ENCODE measurements around the gene FCHO2. TPM values are rescaled to one million over a fixed set of nuclear protein-coding genes. Genes with fewer than 3 reads are reported as not detected.

The FCHO2 gene
- total and polyA plus RNA-seq, 2 of the 4 experiments (the other 2 are of a cell fraction) = 6.1 to 23.5 TPM

GRCh38 chr5:73097740-73098139 is 141.9 kb downstream of the FCHO2 start:
- no CpG with 5 or more reads among the region's 2 CpGs for WGBS, 2 experiments (ENCODE audit: extremely low coverage in 2 of 2, insufficient read length in 1 of 2)
- dilution Hi-C loops (cut with HindIII; ENCODE audit: low sequenced_read_pairs, unreplicated experiment) = no loop called here
- intact Hi-C loops (cut with micrococcal nuclease) = no loop called here

More at GRCh38 chr5:73097740-73098139, 141.9 kb downstream of the FCHO2 start:
- H3K4me1 ChIP-seq (ENCODE audit: control insufficient read depth, insufficient read depth, low read length) = peaks cover 1% of the 10 kb centered on the region; the same call in 1 of the 2 replicates
- H2BK15ac ChIP-seq (ENCODE audit: low read depth, low read length) = no peak overlapping the region
- in situ Hi-C loops (cut with MboI; ENCODE audit: low sequenced_read_pairs) = no loop called here
- POLR2A ChIA-PET (ENCODE audit: unreplicated experiment) = no interaction called here
- H2AK5ac ChIP-seq (ENCODE audit: low read depth, low read length) = no peak overlapping the region
- no peaks in the 10 kb centered on the region; the same call in 1 of the 2 replicates for H3K36me3 ChIP-seq (ENCODE audit: control insufficient read depth, insufficient read depth, low read length)
- TF ChIP-seq BHLHE40 (IDR thresholded peaks at IDR 0.05; ENCODE audit: low read depth, low read length) = no peak
- no peak for TF ChIP-seq ELK1 (IDR thresholded peaks at IDR 0.05; ENCODE audit: borderline replicate concordance, low read depth, low read length)
- no peak for TF ChIP-seq MAFK (IDR thresholded peaks at IDR 0.05; ENCODE audit: low read depth, low read length)
- TF ChIP-seq SMC3 (IDR thresholded peaks at IDR 0.05; ENCODE audit: low read depth, low read length) = no peak
- H3K9me1 ChIP-seq (ENCODE audit: insufficient read depth, low read length) = no peaks in the 10 kb centered on the region
- H4K8ac ChIP-seq (ENCODE audit: low read depth in 2 of 2, low read length in 2 of 2) = no peak overlapping the region
- no peak overlapping the region for H3K4ac ChIP-seq (ENCODE audit: low read depth, low read length)
- H2BK5ac ChIP-seq (ENCODE audit: low read depth, low read length, poor library complexity, severe bottlenecking) = no peak overlapping the region
- H4K20me1 ChIP-seq (ENCODE audit: insufficient read depth, low read length) = no peaks in the 10 kb centered on the region
- H3K4me2 ChIP-seq (ENCODE audit: low read depth, low read length) = no peak overlapping the region
- no peak overlapping the region for H2BK120ac ChIP-seq (ENCODE audit: low read depth, low read length)
- H3K56ac ChIP-seq (ENCODE audit: extremely low read depth, insufficient read depth, low read length) = no peak overlapping the region
- no peak for ATAC-seq (ENCODE audit: low read depth)
- no peak overlapping the region for H3K14ac ChIP-seq (replicated peaks; ENCODE audit: low read depth, low read length)
- H3K27me3 ChIP-seq (ENCODE audit: control insufficient read depth, insufficient read depth, low read length) = no peaks in the 10 kb centered on the region
- no peak overlapping the region for H3K23ac ChIP-seq (ENCODE audit: low read depth, low read length)
- CTCF ChIA-PET = no interaction called here
- no peak overlapping the region for H2BK20ac ChIP-seq (ENCODE audit: low read depth, low read length)
- no peak overlapping the region for H3K4me3 ChIP-seq (ENCODE audit: insufficient read depth, low read depth, low read length)
- H3K18ac ChIP-seq (ENCODE audit: low read depth, low read length) = no peak overlapping the region
- no peak overlapping the region for H4K91ac ChIP-seq (ENCODE audit: insufficient read depth, low read depth, low read length)
- peaks cover 11% of the 10 kb centered on the region for H3K9me3 ChIP-seq (ENCODE audit: control insufficient read depth, insufficient read depth, low read length)
- DNase-seq = no peak
- H3K27ac ChIP-seq (ENCODE audit: insufficient read depth, low read length) = no peak overlapping the region
- H3K9ac ChIP-seq (ENCODE audit: low read depth, low read length) = no peak overlapping the region
- BruUV-seq (replicated peaks) = no TSS peak
- no peak overlapping the region for H2AK9ac ChIP-seq (replicated peaks; ENCODE audit: low read depth, low read length, poor library complexity)
- no peak overlapping the region for H2AFZ ChIP-seq (replicated peaks; ENCODE audit: low read length, poor library complexity)
- H3K79me1 ChIP-seq (ENCODE audit: low read depth in 1 of 2, low read length in 2 of 2) = no peaks in the 10 kb centered on the region
- H4K5ac ChIP-seq (ENCODE audit: low read depth, low read length) = no peak overlapping the region

Data from IMR-90 (cell line).